Lung (tissue), 12 donors: ENCODE results near the gene ADK. TPM values are rescaled to one million over a fixed set of nuclear protein-coding genes. Genes with fewer than 3 reads are reported as not detected.

Experiments used
- ATAC-seq: fragments of 200-7000 bp; cut with Tn5 transposase; one replicate; pipeline ENCODE4 v1.9.1; 2020; ENCODE audit warnings: moderate number of reproducible peaks; ENCODE audit not compliant: insufficient read depth, low FRiP score
- DNase-seq, 3 donors: peaks; one replicate each; pipeline ENCODE4 v3.0.0-alpha.2; 2013 to 2017
- H3K27ac ChIP-seq, 2 donors: one replicate each; pipeline ENCODE4 v1.5.1; 2013; ENCODE audit warnings: mild to moderate bottlenecking in 2 of 2, moderate library complexity in 2 of 2, control low read depth in 1 of 2, inconsistent platforms in 1 of 2, low read depth in 1 of 2, low read length in 1 of 2
- H3K27me3 ChIP-seq, 3 donors: one replicate each; pipeline ENCODE4 v1.5.1; 2013; ENCODE audit warnings: low read length in 2 of 3; ENCODE audit not compliant: control insufficient read depth in 3 of 3, insufficient read depth in 3 of 3
- H3K36me3 ChIP-seq, 4 donors: one replicate each; pipeline ENCODE4 v1.5.1; 2013; ENCODE audit warnings: low read length in 4 of 4, mild to moderate bottlenecking in 1 of 4, moderate library complexity in 1 of 4; ENCODE audit not compliant: control insufficient read depth in 4 of 4, insufficient read depth in 4 of 4
- H3K4me1 ChIP-seq, 5 donors: one replicate each; pipeline ENCODE4 v1.5.1; 2013; ENCODE audit warnings: low read length in 5 of 5, mild to moderate bottlenecking in 2 of 5, moderate library complexity in 1 of 5; ENCODE audit not compliant: control insufficient read depth in 5 of 5, insufficient read depth in 5 of 5
- H3K4me3 ChIP-seq: one replicate; pipeline ENCODE4 v1.5.1; 2013; ENCODE audit warnings: mild to moderate bottlenecking, control low read depth, moderate library complexity
- H3K9ac ChIP-seq, 2 donors: one replicate each; pipeline ENCODE4 v1.5.1; 2013; ENCODE audit warnings: low read length in 2 of 2, control low read depth in 1 of 2; ENCODE audit not compliant: insufficient read depth in 1 of 2
- H3K9me3 ChIP-seq, 4 donors: one replicate each; pipeline ENCODE4 v1.5.1; 2013; ENCODE audit warnings: low read length in 3 of 4, mild to moderate bottlenecking in 1 of 4, moderate library complexity in 1 of 4; ENCODE audit not compliant: control insufficient read depth in 4 of 4, insufficient read depth in 3 of 4
- WGBS, 2 donors: extraction: QIAGEN DNeasy Blood & Tissue Kit; methylation state at CpG; one replicate each; pipeline ENCODE4 v1.1.7; 2013; 5-methylcytosine and 5-hydroxymethylcytosine counted together
- polyA plus RNA-seq, 2 donors: library from polyadenylated mRNA; stranded (reverse); fragments of 200-250 nt; gene quantifications; one replicate each; pipeline ENCODE4 v1.2.1, GENCODE V29; 2013
- total RNA-seq, 2 donors: library from RNA; depleted of rRNA in 1 of 2; stranded (reverse); fragments of >200 nt in 1 of 2; gene quantifications; one replicate each; pipeline ENCODE4 v1.2.1, GENCODE V29; 2014 to 2021
- TF ChIP-seq, protein P1 (sequence below): IDR thresholded peaks from 2 replicates; pipeline ENCODE4 v1.5.1; 2012; ENCODE audit warnings: mild to moderate bottlenecking; ENCODE audit errors: control extremely low read depth, extremely low read depth
- donor health status: control.
- donor health status: control.
- donor health status: Bipolar disorder and iron deficiency.
- donor health status: healthy.
- donor health status: DM: yes; HTN: yes; CAD: no.

The ADK gene
- total and polyA plus RNA-seq, 4 donors, result 31.6 to 82.3 (median 42.9) TPM

DNA sequence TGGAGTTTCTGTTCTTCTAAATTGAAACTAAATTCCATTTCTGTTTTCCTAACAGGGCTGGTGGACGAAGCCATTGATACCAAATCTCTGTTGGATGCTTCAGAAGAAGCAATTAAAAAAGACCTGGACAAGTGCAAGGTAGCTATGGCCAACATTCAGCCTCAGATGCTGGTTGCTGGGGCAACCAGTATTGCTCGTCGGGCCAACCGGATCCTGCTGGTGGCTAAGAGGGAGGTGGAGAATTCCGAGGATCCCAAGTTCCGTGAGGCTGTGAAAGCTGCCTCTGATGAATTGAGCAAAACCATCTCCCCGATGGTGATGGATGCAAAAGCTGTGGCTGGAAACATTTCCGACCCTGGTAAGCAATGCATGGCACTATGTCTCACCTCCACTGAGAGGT is 46.0 kb upstream of the ADK start:
- H3K9ac ChIP-seq, result no peak overlapping the region
- WGBS, 2 donors, result 95 to 96% methylated on average over 8 of the region's 8 CpGs
- H3K27me3 ChIP-seq, result no peaks in the 10 kb centered on the region
- no peak overlapping the region for H3K4me3 ChIP-seq
- H3K36me3 ChIP-seq, result peaks cover 37 to 67% (median 52%) of the 10 kb centered on the region in 4 donors
- no peak for DNase-seq
- H3K9me3 ChIP-seq, result no peaks in the 10 kb centered on the region
- no peak overlapping the region for H3K27ac ChIP-seq
- H3K4me1 ChIP-seq, result peaks cover 0 to 1% (median 0%) of the 10 kb centered on the region in 5 donors
- TF ChIP-seq, protein P1, sequence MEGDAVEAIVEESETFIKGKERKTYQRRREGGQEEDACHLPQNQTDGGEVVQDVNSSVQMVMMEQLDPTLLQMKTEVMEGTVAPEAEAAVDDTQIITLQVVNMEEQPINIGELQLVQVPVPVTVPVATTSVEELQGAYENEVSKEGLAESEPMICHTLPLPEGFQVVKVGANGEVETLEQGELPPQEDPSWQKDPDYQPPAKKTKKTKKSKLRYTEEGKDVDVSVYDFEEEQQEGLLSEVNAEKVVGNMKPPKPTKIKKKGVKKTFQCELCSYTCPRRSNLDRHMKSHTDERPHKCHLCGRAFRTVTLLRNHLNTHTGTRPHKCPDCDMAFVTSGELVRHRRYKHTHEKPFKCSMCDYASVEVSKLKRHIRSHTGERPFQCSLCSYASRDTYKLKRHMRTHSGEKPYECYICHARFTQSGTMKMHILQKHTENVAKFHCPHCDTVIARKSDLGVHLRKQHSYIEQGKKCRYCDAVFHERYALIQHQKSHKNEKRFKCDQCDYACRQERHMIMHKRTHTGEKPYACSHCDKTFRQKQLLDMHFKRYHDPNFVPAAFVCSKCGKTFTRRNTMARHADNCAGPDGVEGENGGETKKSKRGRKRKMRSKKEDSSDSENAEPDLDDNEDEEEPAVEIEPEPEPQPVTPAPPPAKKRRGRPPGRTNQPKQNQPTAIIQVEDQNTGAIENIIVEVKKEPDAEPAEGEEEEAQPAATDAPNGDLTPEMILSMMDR, result no peak
- no peak for ATAC-seq

DNA sequence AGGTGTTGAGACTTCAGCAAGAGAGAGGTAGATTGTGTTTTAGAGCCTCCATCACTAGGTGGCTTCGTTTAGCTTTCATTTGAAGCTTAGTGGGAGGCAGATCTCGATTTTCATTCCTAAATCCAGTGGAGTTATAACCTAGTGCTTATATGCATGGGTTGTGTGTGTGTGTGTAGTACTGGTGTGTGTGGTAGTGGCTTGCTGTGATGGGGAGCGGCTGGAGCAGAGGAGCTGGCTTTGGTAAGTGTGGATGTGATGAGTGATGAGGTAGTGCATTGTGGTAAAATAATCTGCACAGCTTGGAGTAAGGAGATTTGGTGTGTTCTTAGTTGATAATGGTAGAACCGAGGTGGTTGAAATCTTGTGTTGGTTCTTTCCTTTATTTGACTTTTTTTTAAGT is 43.6 kb upstream of the ADK start:
- Histone ChIP-seq H3K36me3 (peaks cover 42 to 75% (median 57%) of the 10 kb centered on the region in 4 donors), H3K9me3 (no peaks in the 10 kb centered on the region), H3K27me3 (no peaks in the 10 kb centered on the region), H3K4me3 (no peak overlapping the region), H3K27ac (no peak overlapping the region), H3K9ac (no peak overlapping the region), H3K4me1 (peaks cover 0 to 1% (median 0%) of the 10 kb centered on the region in 5 donors)
- TF ChIP-seq, protein P1, result no peak
- DNase-seq (no peak), ATAC-seq (no peak)
- 87 to 91% methylated on average over 4 of the region's 4 CpGs for WGBS, 2 donors

DNA sequence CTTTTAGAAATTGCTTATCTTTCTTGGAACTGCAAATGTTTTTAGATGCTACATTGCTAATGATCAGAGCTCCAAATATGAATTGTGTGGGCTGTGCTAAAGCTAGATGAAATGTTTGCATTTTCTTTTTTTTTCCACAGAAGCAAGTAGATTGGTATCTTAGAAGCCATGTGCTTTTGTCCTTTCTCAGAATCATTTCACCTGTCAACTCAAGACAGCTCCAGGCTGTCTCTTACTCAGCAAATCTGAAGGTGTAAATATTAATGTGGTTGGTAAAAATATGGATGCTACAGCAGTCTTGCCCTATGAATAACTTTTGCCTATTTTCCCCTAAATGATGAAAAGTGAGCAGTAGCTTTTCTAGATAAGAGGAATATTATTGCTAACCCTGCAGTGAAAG is 41.6 kb upstream of the ADK start:
- DNase-seq (no peak), ATAC-seq (no peak)
- H3K27ac ChIP-seq, result no peak overlapping the region
- H3K27me3 ChIP-seq, result no peaks in the 10 kb centered on the region
- TF ChIP-seq, protein P1, result no peak
- no peaks in the 10 kb centered on the region for H3K9me3 ChIP-seq
- H3K4me3 ChIP-seq, result no peak overlapping the region
- peaks cover 0 to 1% (median 0%) of the 10 kb centered on the region in 5 donors for H3K4me1 ChIP-seq
- no peak overlapping the region for H3K9ac ChIP-seq
- peaks cover 50 to 82% (median 62%) of the 10 kb centered on the region in 4 donors for H3K36me3 ChIP-seq

DNA sequence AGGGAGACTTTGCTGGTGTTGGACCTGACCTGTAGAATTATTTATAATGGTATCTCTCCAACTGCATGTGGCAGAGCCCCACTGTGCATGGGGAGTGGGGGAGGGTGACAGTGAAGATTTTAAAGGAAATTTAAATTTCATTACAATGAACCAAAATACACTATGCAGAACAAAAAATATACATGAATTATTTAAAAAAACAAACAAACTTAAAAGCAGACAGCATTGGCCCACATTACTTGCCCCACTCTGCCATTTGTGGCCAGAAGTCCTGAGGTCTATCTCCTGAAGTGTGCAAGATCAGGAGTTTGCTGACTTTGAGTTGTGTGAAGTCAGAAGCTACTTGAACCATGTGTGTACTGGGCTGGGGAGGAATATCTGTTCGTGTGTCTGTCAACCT is 40.9 kb upstream of the ADK start:
- Histone ChIP-seq H3K4me1 (peaks cover 0 to 1% (median 0%) of the 10 kb centered on the region in 5 donors), H3K9me3 (no peaks in the 10 kb centered on the region), H3K27ac (no peak overlapping the region), H3K4me3 (no peak overlapping the region), H3K36me3 (peaks cover 55 to 81% (median 64%) of the 10 kb centered on the region in 4 donors), H3K27me3 (no peaks in the 10 kb centered on the region), H3K9ac (no peak overlapping the region)
- TF ChIP-seq, protein P1, result no peak
- no peak for ATAC-seq
- WGBS, 2 donors, result 82 to 94% methylated on average over 1 of the region's 1 CpG
- no peak for DNase-seq
